Midbrain (tissue), 1 donor: ENCODE data around the gene ACD.

Experiments used
- DNase-seq: peaks from one replicate; lab custom pipeline; 2025; lab: John Stamatoyannopoulos, UW

ACD gene

GRCh38 chr16:67647681-67648080 is 12.4 kb downstream of the ACD start:
- no peak for DNase-seq

GRCh38 chr16:67647111-67647651 is 12.9 kb downstream of the ACD start:
- DNase-seq, result no peak

- no peak for DNase-seq
Observed at GRCh38 chr16:67645397-67646121, 14.5 kb downstream of the ACD start.

GRCh38 chr16:67644038-67644437 is 16.0 kb downstream of the ACD start:
- no peak for DNase-seq

- DNase-seq, result peak; percentile 83
Observed at GRCh38 chr16:67641779-67642708, 18.0 kb downstream of the ACD start.

- no peak for DNase-seq
Observed at GRCh38 chr16:67637625-67638024, 22.4 kb downstream of the ACD start.

GRCh38 chr16:67636713-67637112 is 23.3 kb downstream of the ACD start:
- no peak for DNase-seq

- DNase-seq, result peak; percentile 58
Observed at GRCh38 chr16:67632415-67633172, 27.5 kb downstream of the ACD start.

GRCh38 chr16:67628216-67628615 is 31.8 kb downstream of the ACD start:
- no peak for DNase-seq

GRCh38 chr16:67613808-67614207 is 46.3 kb downstream of the ACD start:
- DNase-seq, result no peak

GRCh38 chr16:67608364-67608763 is 51.7 kb downstream of the ACD start:
- no peak for DNase-seq
